B cell (primary cell): ENCODE measurements around the gene PDE11A. TPM values are rescaled to one million over a fixed set of nuclear protein-coding genes. Genes with fewer than 3 reads are reported as not detected.
"Not testable (repeated sequence)": the region's sequence is repeated elsewhere in the genome, so short reads cannot be mapped to it uniquely, and the experiment has no call there.

Experiments
- ATAC-seq: fragments of 200-7000 bp; cut with Tn5 transposase; one replicate; pipeline ENCODE4 v1.10.0; 2021; ENCODE audit warnings: low read depth, mild to moderate bottlenecking, moderate number of reproducible peaks, moderate library complexity
- CTCF ChIA-PET: fragments of 350-600 bp; sonication (Branson Sonifier 250); formaldehyde crosslinking; loops from one replicate; lab custom pipeline; 2021; ENCODE audit warnings: antibody characterized with exemption, inconsistent platforms; lab: Charles Lee
- POLR2A ChIA-PET: fragments of 350-600 bp; sonication (Branson Sonifier 250); formaldehyde crosslinking; loops from one replicate; lab custom pipeline; 2021; ENCODE audit warnings: antibody characterized with exemption; lab: Charles Lee
- DNase-seq: peaks from one replicate; pipeline ENCODE4 v3.0.0; 2013
- H2AFZ ChIP-seq: 2 replicates; pipeline ENCODE4 v1.6.1; 2012; ENCODE audit warnings: mild to moderate bottlenecking, low read depth, low read length; ENCODE audit not compliant: insufficient read depth, poor library complexity, severe bottlenecking
- H3K27ac ChIP-seq, 2 donors: 1 replicate in 1 of 2; 2 replicates in 1 of 2; pipeline ENCODE4 v1.5.1; 2012 to 2013; ENCODE audit warnings: low read length in 2 of 2, mild to moderate bottlenecking in 2 of 2, moderate library complexity in 1 of 2
- H3K27me3 ChIP-seq, 4 experiments: fragments of 200-600 bp in 1 of 4; sonication (generic) in 1 of 4; replicated peaks in 1 of 4; 1 replicate in 2 of 4; 2 replicates in 2 of 4; pipeline versions ENCODE4 v1.6.1 to v1.7.0; 2013 to 2016; ENCODE audit warnings: low read length in 3 of 4, mild to moderate bottlenecking in 2 of 4, mixed read lengths in 1 of 4, moderate library complexity in 1 of 4; ENCODE audit not compliant: insufficient read depth in 4 of 4, control insufficient read depth in 3 of 4; ENCODE audit errors: control extremely low read depth in 1 of 4
- H3K36me3 ChIP-seq, 2 experiments: replicated peaks in 1 of 2; 1 replicate in 1 of 2; 2 replicates in 1 of 2; pipeline versions ENCODE4 v1.6.1 to v1.7.1; 2013; ENCODE audit warnings: low read length in 1 of 2; ENCODE audit not compliant: insufficient read depth in 2 of 2, control insufficient read depth in 1 of 2; ENCODE audit errors: control extremely low read depth in 1 of 2, extremely low read depth in 1 of 2
- H3K4me1 ChIP-seq, 2 donors: fragments of 200-600 bp in 1 of 2; sonication (generic) in 1 of 2; 1 replicate in 1 of 2; 2 replicates in 1 of 2; pipeline versions ENCODE4 v1.5.1 to v1.6.1; 2013 to 2017; ENCODE audit warnings: low read length in 2 of 2; ENCODE audit not compliant: control insufficient read depth in 2 of 2, insufficient read depth in 2 of 2
- H3K4me2 ChIP-seq: replicated peaks from 2 replicates; pipeline ENCODE3; 2012; ENCODE audit warnings: mild to moderate bottlenecking, low read depth, low read length; ENCODE audit not compliant: poor library complexity, severe bottlenecking
- H3K4me3 ChIP-seq, 5 experiments: fragments of 200-600 bp in 1 of 5; sonication (generic) in 1 of 5; 1 replicate in 3 of 5; 2 replicates in 2 of 5; pipeline versions ENCODE4 v1.5.1 to v1.7.0; 2011 to 2016; ENCODE audit warnings: low read length in 4 of 5, mild to moderate bottlenecking in 4 of 5, low read depth in 2 of 5, control low read depth in 1 of 5, moderate library complexity in 1 of 5; ENCODE audit not compliant: insufficient read depth in 1 of 5; ENCODE audit errors: control extremely low read depth in 1 of 5, extremely low read depth in 1 of 5
- H3K79me2 ChIP-seq: fragments of 200-600 bp; sonication (generic); one replicate; pipeline ENCODE4 v1.6.0; 2016; ENCODE audit warnings: low read length; ENCODE audit not compliant: control insufficient read depth, insufficient read depth
- H3K9ac ChIP-seq: fragments of 200-600 bp; sonication (generic); 2 replicates; pipeline ENCODE4 v1.6.1; 2017; ENCODE audit warnings: mild to moderate bottlenecking, low read length, moderate library complexity
- H3K9me3 ChIP-seq, 3 donors: one replicate each; pipeline versions ENCODE4 v1.6.1 to v1.7.1; 2013; ENCODE audit warnings: low read length in 2 of 3; ENCODE audit not compliant: control insufficient read depth in 2 of 3, insufficient read depth in 1 of 3; ENCODE audit errors: control extremely low read depth in 1 of 3
- H4K20me1 ChIP-seq: 2 replicates; pipeline ENCODE4 v1.6.0; 2012; ENCODE audit warnings: mild to moderate bottlenecking, low read length; ENCODE audit not compliant: insufficient read depth, control insufficient read depth, poor library complexity, severe bottlenecking
- H3K27ac Mint-ChIP-seq: one replicate; pipeline ENCODE4 v1.8.0; 2021; ENCODE audit warnings: mixed read lengths
- H3K27me3 Mint-ChIP-seq: one replicate; pipeline ENCODE4 v1.8.0; 2021; ENCODE audit warnings: mixed read lengths
- H3K4me1 Mint-ChIP-seq: one replicate; pipeline ENCODE4 v1.8.0; 2021; ENCODE audit warnings: mixed read lengths
- H3K4me3 Mint-ChIP-seq: one replicate; pipeline ENCODE4 v1.8.0; 2021; ENCODE audit warnings: mixed read lengths
- H3K9me3 Mint-ChIP-seq: one replicate; pipeline ENCODE4 v1.8.0; 2022; ENCODE audit warnings: mixed read lengths; ENCODE audit not compliant: insufficient read depth
- CTCF ChIP-seq: fragments of 200-600 bp; IDR thresholded peaks from one replicate; pipeline ENCODE4 v1.8.0; 2022; ENCODE audit warnings: antibody characterized with exemption, mild to moderate bottlenecking
- EZH2 ChIP-seq: IDR thresholded peaks from 2 replicates; pipeline ENCODE4 v1.6.1; 2012; ENCODE audit warnings: borderline replicate concordance, low read depth, mild to moderate bottlenecking, moderate library complexity, low read length; ENCODE audit not compliant: insufficient read depth, poor library complexity, severe bottlenecking
- WGBS: methylation state at CpG from one replicate; pipeline ENCODE4 v1.1.5; 2013; ENCODE audit warnings: missing lambda C conversion rate; ENCODE audit not compliant: insufficient coverage; 5-methylcytosine and 5-hydroxymethylcytosine counted together
- intact Hi-C: fragments of 100-400 bp; cut with micrococcal nuclease; formaldehyde crosslinking; loops from one replicate; pipeline ENCODE4 v1.10.0; 2022
- polyA plus RNA-seq: library from polyadenylated mRNA; depleted of rRNA; stranded (reverse); fragments of >200 nt; gene quantifications from 2 replicates; pipeline ENCODE4 v1.2.3, GENCODE V29; 2012
- total RNA-seq, 2 donors: library from RNA; stranded (reverse); fragments of 120-200 nt in 1 of 2; gene quantifications; 1 replicate in 1 of 2; 2 replicates in 1 of 2; pipeline versions ENCODE4 v1.2.3 to v1.2.4, GENCODE V29; 2013 to 2022

Gene PDE11A
- total and polyA plus RNA-seq, 2 donors (not counting 1 experiment from before 2014, with no cell fraction given), result 0.25 TPM; not detected in 1

GRCh38 chr2:178043266-178043665 is 29.3 kb downstream of the PDE11A start:
- H3K9me3 ChIP-seq, result no peaks in the 10 kb centered on the region
- Mint-ChIP-seq H3K9me3 (no peaks in the 10 kb centered on the region), H3K4me3 (no peak overlapping the region), H3K27ac (no peak overlapping the region), H3K4me1 (no peaks in the 10 kb centered on the region), H3K27me3 (peaks cover 10% of the 10 kb centered on the region)
- TF ChIP-seq EZH2, result no peak
- TF ChIP-seq CTCF, result no peak
- H3K4me1 ChIP-seq, result no peaks in the 10 kb centered on the region
- POLR2A ChIA-PET, result no interaction called here
- no peak overlapping the region for H2AFZ ChIP-seq
- H4K20me1 ChIP-seq, result no peaks in the 10 kb centered on the region
- CTCF ChIA-PET, result no interaction called here
- no peak overlapping the region for H3K4me2 ChIP-seq
- H3K4me3 ChIP-seq, result no peak overlapping the region
- no peaks in the 10 kb centered on the region for H3K79me2 ChIP-seq
- no peak overlapping the region for H3K9ac ChIP-seq
- no peaks in the 10 kb centered on the region for H3K36me3 ChIP-seq
- H3K27ac ChIP-seq, result no peak overlapping the region
- ATAC-seq (no peak), DNase-seq (no peak)
- intact Hi-C loops, result no loop called here
- peaks cover 0 to 4% (median 0%) of the 10 kb centered on the region in 4 experiments for H3K27me3 ChIP-seq
- WGBS, result no CpG with 5 or more reads among the region's 1 CpG

GRCh38 chr2:178033583-178033982 is 39.0 kb downstream of the PDE11A start:
- ATAC-seq, H3K27me3 ChIP-seq, POLR2A ChIA-PET, H3K4me3 ChIP-seq, H3K27ac ChIP-seq, H3K4me3 Mint-ChIP-seq, H3K9ac ChIP-seq, intact Hi-C loops, H3K9me3 Mint-ChIP-seq, DNase-seq, H3K79me2 ChIP-seq, CTCF ChIA-PET, H2AFZ ChIP-seq, H3K4me1 ChIP-seq, H3K27ac Mint-ChIP-seq, H3K4me1 Mint-ChIP-seq, H3K4me2 ChIP-seq, H3K9me3 ChIP-seq, H3K36me3 ChIP-seq, H3K27me3 Mint-ChIP-seq, H4K20me1 ChIP-seq: not testable (repeated sequence)
